Stomach (tissue), 4 donors: ENCODE data around the gene CTDSPL.
"Not testable (repeated sequence)": the region's sequence is repeated elsewhere in the genome, so short reads cannot be mapped to it uniquely, and the experiment has no call there.

ENCODE experiments used
- EP300 ChIP-seq: sonication (generic); formaldehyde crosslinking; IDR thresholded peaks from one replicate; pipeline ENCODE4 v1.6.1; 2017; ENCODE audit warnings: antibody characterized with exemption
- POLR2A ChIP-seq, 4 donors: fragments of 450-650 bp; IDR thresholded peaks; one replicate each; pipeline ENCODE4 v1.6.1; 2016; ENCODE audit warnings: antibody characterized with exemption in 4 of 4, control low read depth in 2 of 4, mild to moderate bottlenecking in 1 of 4, moderate library complexity in 1 of 4
- POLR2AphosphoS5 ChIP-seq, 3 donors: sonication (generic); formaldehyde crosslinking; IDR thresholded peaks; one replicate each; pipeline ENCODE4 v1.6.1; 2016; ENCODE audit warnings: antibody characterized with exemption in 3 of 3
- TF ChIP-seq, protein P1 (sequence below), 7 experiments: fragments of 450-650 bp in 4 of 7; fragments of 200-600 bp in 3 of 7; sonication (generic) in 3 of 7; IDR thresholded peaks; one replicate each; pipeline ENCODE4 v1.5.1; 2016 to 2019; ENCODE audit warnings: antibody characterized with exemption in 7 of 7, control low read depth in 2 of 7, mild to moderate bottlenecking in 1 of 7

DNA sequence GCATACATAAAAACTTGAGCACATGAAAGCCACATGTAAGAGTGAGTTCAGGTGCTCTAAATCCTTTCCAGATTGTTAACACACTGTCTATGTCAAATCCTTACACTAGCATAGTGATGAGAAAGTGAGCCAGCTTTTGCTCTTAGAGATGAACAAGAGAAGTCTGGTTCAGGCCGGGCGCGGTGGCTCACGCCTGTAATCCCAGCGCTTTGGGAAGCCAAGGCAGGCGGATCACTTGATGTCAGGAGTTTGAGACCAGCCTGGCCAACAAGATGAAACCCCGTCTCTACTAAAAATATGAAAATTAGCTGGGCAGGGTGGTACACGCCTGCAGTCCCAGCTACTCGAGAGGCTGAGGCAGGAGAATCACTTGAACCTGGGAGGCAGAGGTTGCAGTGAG is 46.5 kb upstream of the CTDSPL start:
- TF ChIP-seq, protein P1, sequence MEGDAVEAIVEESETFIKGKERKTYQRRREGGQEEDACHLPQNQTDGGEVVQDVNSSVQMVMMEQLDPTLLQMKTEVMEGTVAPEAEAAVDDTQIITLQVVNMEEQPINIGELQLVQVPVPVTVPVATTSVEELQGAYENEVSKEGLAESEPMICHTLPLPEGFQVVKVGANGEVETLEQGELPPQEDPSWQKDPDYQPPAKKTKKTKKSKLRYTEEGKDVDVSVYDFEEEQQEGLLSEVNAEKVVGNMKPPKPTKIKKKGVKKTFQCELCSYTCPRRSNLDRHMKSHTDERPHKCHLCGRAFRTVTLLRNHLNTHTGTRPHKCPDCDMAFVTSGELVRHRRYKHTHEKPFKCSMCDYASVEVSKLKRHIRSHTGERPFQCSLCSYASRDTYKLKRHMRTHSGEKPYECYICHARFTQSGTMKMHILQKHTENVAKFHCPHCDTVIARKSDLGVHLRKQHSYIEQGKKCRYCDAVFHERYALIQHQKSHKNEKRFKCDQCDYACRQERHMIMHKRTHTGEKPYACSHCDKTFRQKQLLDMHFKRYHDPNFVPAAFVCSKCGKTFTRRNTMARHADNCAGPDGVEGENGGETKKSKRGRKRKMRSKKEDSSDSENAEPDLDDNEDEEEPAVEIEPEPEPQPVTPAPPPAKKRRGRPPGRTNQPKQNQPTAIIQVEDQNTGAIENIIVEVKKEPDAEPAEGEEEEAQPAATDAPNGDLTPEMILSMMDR (IDR thresholded peaks at IDR 0.05) = not testable (repeated sequence)
- TF ChIP-seq EP300; POLR2A (IDR thresholded peaks at IDR 0.05); POLR2AphosphoS5 (IDR thresholded peaks at IDR 0.05): not testable (repeated sequence)
